GM04503 (cell line): ENCODE measurements around the gene GOT2.
"Not testable (repeated sequence)": the region's sequence is repeated elsewhere in the genome, so short reads cannot be mapped to it uniquely, and the experiment has no call there.

Experiments used
- DNase-seq: peaks from one replicate; pipeline ENCODE4 v3.0.0-alpha.2; 2012; ENCODE audit warnings: low read depth

GOT2 gene

GRCh38 chr16:58733671-58734458 lies at the start of gene GOT2:
Gene GOT2, minus strand, starts transcription at chr16:58734316. Its CDS starts 88 bp downstream, at chr16:58734228.
- DNase-seq = peak; percentile 42

- DNase-seq = not testable (repeated sequence)
These were observed 45.2 kb upstream of the GOT2 start for GRCh38 chr16:58779291-58779690.

- no peak for DNase-seq
These were observed 39.8 kb upstream of the GOT2 start for GRCh38 chr16:58773870-58774269.

GRCh38 chr16:58768145-58768544 lies 34.0 kb upstream of the GOT2 start:
- DNase-seq = no peak

GRCh38 chr16:58767581-58767980 lies 33.5 kb upstream of the GOT2 start:
- DNase-seq = no peak

- DNase-seq = no peak
These were observed 22.7 kb upstream of the GOT2 start for GRCh38 chr16:58756650-58757332.

GRCh38 chr16:58755989-58756649 lies 22.0 kb upstream of the GOT2 start:
- no peak for DNase-seq

GRCh38 chr16:58753711-58754134 lies 19.6 kb upstream of the GOT2 start:
- DNase-seq = no peak

GRCh38 chr16:58744497-58744896 lies 10.4 kb upstream of the GOT2 start:
- DNase-seq = no peak

- DNase-seq = no peak
These were observed 7.9 kb upstream of the GOT2 start for GRCh38 chr16:58741976-58742375.

GRCh38 chr16:58741166-58741565 lies 7.0 kb upstream of the GOT2 start:
- DNase-seq = no peak

GRCh38 chr16:58738672-58739296 lies 4.7 kb upstream of the GOT2 start:
- no peak for DNase-seq

- DNase-seq = not testable (repeated sequence)
These were observed 2.2 kb upstream of the GOT2 start for GRCh38 chr16:58736341-58736740.

GRCh38 chr16:58734459-58734787 lies 307 bp upstream of the GOT2 start:
- DNase-seq = no peak

- peak; percentile 12 for DNase-seq
These were observed 857 bp downstream of the GOT2 start for GRCh38 chr16:58733248-58733670.

- DNase-seq = no peak
These were observed 1.4 kb downstream of the GOT2 start for GRCh38 chr16:58732545-58733247.

GRCh38 chr16:58730724-58731370 lies 3.3 kb downstream of the GOT2 start:
- DNase-seq = no peak

- no peak for DNase-seq
These were observed 6.1 kb downstream of the GOT2 start for GRCh38 chr16:58727796-58728568.

- no peak for DNase-seq
These were observed 6.9 kb downstream of the GOT2 start for GRCh38 chr16:58727028-58727781.

- DNase-seq = no peak
These were observed 11.0 kb downstream of the GOT2 start for GRCh38 chr16:58723109-58723508.
